ENCODE data around the gene TLCD5. TPM values are rescaled to one million over a fixed set of nuclear protein-coding genes. Genes with fewer than 3 reads are reported as not detected.

TLCD5 gene
- total RNA-seq, 1 experiment from 2014 or later: 6.0 TPM

- H3K27me3 ChIP-seq (ENCODE audit: insufficient read depth, low read depth): no peaks in the 10 kb centered on the region
- TF ChIP-seq EZH2 (IDR thresholded peaks at IDR 0.05; ENCODE audit: low read depth): no peak
- TF ChIP-seq, protein P1, sequence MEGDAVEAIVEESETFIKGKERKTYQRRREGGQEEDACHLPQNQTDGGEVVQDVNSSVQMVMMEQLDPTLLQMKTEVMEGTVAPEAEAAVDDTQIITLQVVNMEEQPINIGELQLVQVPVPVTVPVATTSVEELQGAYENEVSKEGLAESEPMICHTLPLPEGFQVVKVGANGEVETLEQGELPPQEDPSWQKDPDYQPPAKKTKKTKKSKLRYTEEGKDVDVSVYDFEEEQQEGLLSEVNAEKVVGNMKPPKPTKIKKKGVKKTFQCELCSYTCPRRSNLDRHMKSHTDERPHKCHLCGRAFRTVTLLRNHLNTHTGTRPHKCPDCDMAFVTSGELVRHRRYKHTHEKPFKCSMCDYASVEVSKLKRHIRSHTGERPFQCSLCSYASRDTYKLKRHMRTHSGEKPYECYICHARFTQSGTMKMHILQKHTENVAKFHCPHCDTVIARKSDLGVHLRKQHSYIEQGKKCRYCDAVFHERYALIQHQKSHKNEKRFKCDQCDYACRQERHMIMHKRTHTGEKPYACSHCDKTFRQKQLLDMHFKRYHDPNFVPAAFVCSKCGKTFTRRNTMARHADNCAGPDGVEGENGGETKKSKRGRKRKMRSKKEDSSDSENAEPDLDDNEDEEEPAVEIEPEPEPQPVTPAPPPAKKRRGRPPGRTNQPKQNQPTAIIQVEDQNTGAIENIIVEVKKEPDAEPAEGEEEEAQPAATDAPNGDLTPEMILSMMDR (conservative IDR thresholded peaks at IDR 0.05): no peak
- no peaks in the 10 kb centered on the region for H3K9me3 ChIP-seq (ENCODE audit: insufficient read depth, low read depth)
- intact Hi-C loops (cut with micrococcal nuclease; ENCODE audit: unreplicated experiment): loop anchor here (10.0 kb wide), 1 partner anchor 613 kb away; no protein-coding TSS in a partner anchor
- peaks cover 47% of the 10 kb centered on the region for H3K4me1 ChIP-seq (replicated peaks; ENCODE audit: insufficient read depth)
- H3K27ac ChIP-seq: no peak overlapping the region
- no peak overlapping the region for H3K4me3 ChIP-seq
- ChIA-PET CTCF (no interaction called here), POLR2A (ENCODE audit: unreplicated experiment) (no interaction called here)
- H3F3A ChIP-seq (ENCODE audit: insufficient read depth, low read depth): peaks cover 31% of the 10 kb centered on the region
- no peaks in the 10 kb centered on the region for H3K36me3 ChIP-seq (ENCODE audit: low read depth)
- H4K20me1 ChIP-seq (ENCODE audit: insufficient read depth): no peaks in the 10 kb centered on the region
- H3K79me2 ChIP-seq (ENCODE audit: low read depth): no peaks in the 10 kb centered on the region
- DNase-seq: no peak
- no peaks in the 10 kb centered on the region for H3K9me2 ChIP-seq (ENCODE audit: insufficient read depth)
- H2AFZ ChIP-seq: no peak overlapping the region
- BruUV-seq (replicated peaks): no TSS peak
- no peak overlapping the region for H3K4me2 ChIP-seq
Measured at GRCh38 chr11:120308081-120308480, 17.0 kb upstream of the TLCD5 start.

DNA sequence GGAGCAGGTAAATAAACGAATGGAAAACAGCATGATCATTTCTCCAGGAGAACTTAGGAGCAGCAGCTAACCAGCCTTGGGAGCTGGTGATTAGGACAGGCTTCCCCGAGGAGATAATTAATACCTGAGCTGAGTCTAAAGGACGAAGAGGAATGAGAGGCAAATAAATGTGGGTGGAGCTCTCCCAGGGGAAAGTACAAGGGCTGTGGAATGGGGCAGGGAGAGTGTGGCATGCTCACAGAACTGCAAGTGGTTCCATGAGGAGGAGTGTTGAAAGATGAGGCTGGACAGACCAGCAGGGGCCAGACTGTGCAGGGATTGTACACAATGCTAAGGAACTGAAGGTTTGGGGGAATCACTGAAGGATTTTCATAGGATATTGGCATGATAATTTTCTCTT, 14.2 kb upstream of the TLCD5 start:
- no peaks in the 10 kb centered on the region for H3K9me2 ChIP-seq (ENCODE audit: insufficient read depth)
- no peak overlapping the region for H3K27ac ChIP-seq
- no peak for DNase-seq
- intact Hi-C loops (cut with micrococcal nuclease; ENCODE audit: unreplicated experiment): no loop called here
- H3K36me3 ChIP-seq (ENCODE audit: low read depth): no peaks in the 10 kb centered on the region
- H3K4me3 ChIP-seq: no peak overlapping the region
- peaks cover 21% of the 10 kb centered on the region for H3K4me1 ChIP-seq (replicated peaks; ENCODE audit: insufficient read depth)
- ChIA-PET CTCF (no interaction called here), POLR2A (ENCODE audit: unreplicated experiment) (no interaction called here)
- BruUV-seq (replicated peaks): no TSS peak
- no peaks in the 10 kb centered on the region for H3K79me2 ChIP-seq (ENCODE audit: low read depth)
- no peaks in the 10 kb centered on the region for H3K27me3 ChIP-seq (ENCODE audit: insufficient read depth, low read depth)
- no peaks in the 10 kb centered on the region for H3K9me3 ChIP-seq (ENCODE audit: insufficient read depth, low read depth)
- H4K20me1 ChIP-seq (ENCODE audit: insufficient read depth): no peaks in the 10 kb centered on the region
- TF ChIP-seq, protein P1 (conservative IDR thresholded peaks at IDR 0.05): no peak
- TF ChIP-seq EZH2 (IDR thresholded peaks at IDR 0.05; ENCODE audit: low read depth): no peak
- H3K4me2 ChIP-seq: no peak overlapping the region
- peaks cover 11% of the 10 kb centered on the region for H3F3A ChIP-seq (ENCODE audit: insufficient read depth, low read depth)
- H2AFZ ChIP-seq: no peak overlapping the region

- Histone ChIP-seq H3K4me1 (replicated peaks; ENCODE audit: insufficient read depth) (peaks cover 22% of the 10 kb centered on the region), H2AFZ (no peak overlapping the region), H4K20me1 (ENCODE audit: insufficient read depth) (no peaks in the 10 kb centered on the region), H3K27ac (no peak overlapping the region), H3K27me3 (ENCODE audit: insufficient read depth, low read depth) (no peaks in the 10 kb centered on the region), H3F3A (ENCODE audit: insufficient read depth, low read depth) (no peaks in the 10 kb centered on the region; the same call in 1 of the 2 replicates), H3K9me3 (ENCODE audit: insufficient read depth, low read depth) (no peaks in the 10 kb centered on the region), H3K4me2 (no peak overlapping the region), H3K79me2 (ENCODE audit: low read depth) (no peaks in the 10 kb centered on the region), H3K4me3 (no peak overlapping the region), H3K36me3 (ENCODE audit: low read depth) (no peaks in the 10 kb centered on the region), H3K9me2 (ENCODE audit: insufficient read depth) (no peaks in the 10 kb centered on the region)
- no peak for DNase-seq
- ChIA-PET POLR2A (ENCODE audit: unreplicated experiment) (no interaction called here), CTCF (no interaction called here)
- no peak for TF ChIP-seq EZH2 (IDR thresholded peaks at IDR 0.05; ENCODE audit: low read depth)
- TF ChIP-seq, protein P1 (conservative IDR thresholded peaks at IDR 0.05): no peak
- intact Hi-C loops (cut with micrococcal nuclease; ENCODE audit: unreplicated experiment): no loop called here
- no TSS peak for BruUV-seq (replicated peaks)
Measured at GRCh38 chr11:120314861-120315260, 10.2 kb upstream of the TLCD5 start.
